ENCODE data around the gene CD302. TPM values are rescaled to one million over a fixed set of nuclear protein-coding genes. Genes with fewer than 3 reads are reported as not detected.
"Not testable (repeated sequence)": the region's sequence is repeated elsewhere in the genome, so short reads cannot be mapped to it uniquely, and the experiment has no call there.

The CD302 gene
- polyA plus RNA-seq, 1 experiment, result 17.6 TPM

- no peak for TF ChIP-seq CTCF (IDR thresholded peaks at IDR 0.05; ENCODE audit: low read depth, low read length)
- POLR2A ChIA-PET, result no interaction called here
- no peak overlapping the region for H3K4me3 ChIP-seq (ENCODE audit: low read depth, low read length)
- no peaks in the 10 kb centered on the region for H3K27me3 ChIP-seq (ENCODE audit: control insufficient read depth, insufficient read depth, low read length)
- H3K27ac ChIP-seq (ENCODE audit: low read depth, low read length), result no peak overlapping the region
- CTCF ChIA-PET, result no interaction called here
- DNase-seq (ENCODE audit: low read depth, low spot score), result no peak
- H3K9me3 ChIP-seq (ENCODE audit: control insufficient read depth, insufficient read depth, low read length), result no peaks in the 10 kb centered on the region
Measured at GRCh38 chr2:159786938-159787337, 11.1 kb downstream of the CD302 start.

- no peak for DNase-seq (ENCODE audit: low read depth, low spot score)
- POLR2A ChIA-PET, result no interaction called here
- H3K27ac ChIP-seq (ENCODE audit: low read depth, low read length), result no peak overlapping the region
- CTCF ChIA-PET, result interaction anchor here (1.6 kb wide), 1 partner anchor 23 kb away, joined by 4 read pairs; no protein-coding TSS in a partner anchor
- no peaks in the 10 kb centered on the region for H3K9me3 ChIP-seq (ENCODE audit: control insufficient read depth, insufficient read depth, low read length)
- H3K4me3 ChIP-seq (ENCODE audit: low read depth, low read length), result no peak overlapping the region
- H3K27me3 ChIP-seq (ENCODE audit: control insufficient read depth, insufficient read depth, low read length), result no peaks in the 10 kb centered on the region
- no peak for TF ChIP-seq CTCF (IDR thresholded peaks at IDR 0.05; ENCODE audit: low read depth, low read length)
Measured at GRCh38 chr2:159785195-159785594, 12.8 kb downstream of the CD302 start.

- H3K27me3 ChIP-seq (ENCODE audit: control insufficient read depth, insufficient read depth, low read length); POLR2A ChIA-PET; H3K9me3 ChIP-seq (ENCODE audit: control insufficient read depth, insufficient read depth, low read length); H3K4me3 ChIP-seq (ENCODE audit: low read depth, low read length); DNase-seq (ENCODE audit: low read depth, low spot score); H3K27ac ChIP-seq (ENCODE audit: low read depth, low read length): not testable (repeated sequence)
- CTCF ChIA-PET, result interaction anchor here (0.6 to 1.6 kb wide), 2 partner anchors 17 to 23 kb away, joined by 4 to 7 read pairs; no protein-coding TSS in a partner anchor
Measured at GRCh38 chr2:159784744-159785143, 13.3 kb downstream of the CD302 start.

GRCh38 chr2:159783556-159783955 is 14.5 kb downstream of the CD302 start:
- Histone ChIP-seq H3K27ac (ENCODE audit: low read depth, low read length) (no peak overlapping the region), H3K9me3 (ENCODE audit: control insufficient read depth, insufficient read depth, low read length) (no peaks in the 10 kb centered on the region), H3K27me3 (ENCODE audit: control insufficient read depth, insufficient read depth, low read length) (no peaks in the 10 kb centered on the region), H3K4me3 (ENCODE audit: low read depth, low read length) (no peak overlapping the region)
- ChIA-PET CTCF (no interaction called here), POLR2A (no interaction called here)
- TF ChIP-seq CTCF (IDR thresholded peaks at IDR 0.05; ENCODE audit: low read depth, low read length), result no peak
- DNase-seq (ENCODE audit: low read depth, low spot score), result no peak

- Histone ChIP-seq H3K4me3 (ENCODE audit: low read depth, low read length) (no peak overlapping the region), H3K9me3 (ENCODE audit: control insufficient read depth, insufficient read depth, low read length) (no peaks in the 10 kb centered on the region), H3K27me3 (ENCODE audit: control insufficient read depth, insufficient read depth, low read length) (no peaks in the 10 kb centered on the region), H3K27ac (ENCODE audit: low read depth, low read length) (no peak overlapping the region)
- DNase-seq (ENCODE audit: low read depth, low spot score), result no peak
- ChIA-PET POLR2A (no interaction called here), CTCF (no interaction called here)
- TF ChIP-seq CTCF (IDR thresholded peaks at IDR 0.05; ENCODE audit: low read depth, low read length), result peak; percentile 48
Measured at GRCh38 chr2:159776321-159776720, 21.7 kb downstream of the CD302 start.

GRCh38 chr2:159775021-159775420 is 23.0 kb downstream of the CD302 start:
- Histone ChIP-seq H3K27me3 (ENCODE audit: control insufficient read depth, insufficient read depth, low read length) (no peaks in the 10 kb centered on the region), H3K9me3 (ENCODE audit: control insufficient read depth, insufficient read depth, low read length) (no peaks in the 10 kb centered on the region), H3K4me3 (ENCODE audit: low read depth, low read length) (no peak overlapping the region), H3K27ac (ENCODE audit: low read depth, low read length) (no peak overlapping the region)
- POLR2A ChIA-PET, result no interaction called here
- DNase-seq (ENCODE audit: low read depth, low spot score), result no peak
- CTCF ChIA-PET, result no interaction called here
- TF ChIP-seq CTCF (IDR thresholded peaks at IDR 0.05; ENCODE audit: low read depth, low read length), result no peak

All from AG04450 (cell line).